ENCODE data around the gene ARHGEF1.

ARHGEF1 gene

GRCh38 chr19:41927497-41928192 lies 44.7 kb downstream of the ARHGEF1 start:
- no peak overlapping the region for H3K4me3 ChIP-seq (ENCODE audit: low read depth, low read length)
- DNase-seq (ENCODE audit: low read depth), result no peak
- TF ChIP-seq MYC (IDR thresholded peaks at IDR 0.05; ENCODE audit: low read depth, low read length) (no peak), POLR2A (IDR thresholded peaks at IDR 0.05; ENCODE audit: extremely low read depth, insufficient read length) (no peak), MAX (IDR thresholded peaks at IDR 0.05; ENCODE audit: low read depth, low read length) (no peak)

- no peak within 1 kb of the TSS for H3K4me3 ChIP-seq (ENCODE audit: low read depth, low read length)
- peak; percentile 28 for DNase-seq (ENCODE audit: low read depth)
- no peak for TF ChIP-seq MAX (IDR thresholded peaks at IDR 0.05; ENCODE audit: low read depth, low read length)
- no peak for TF ChIP-seq MYC (IDR thresholded peaks at IDR 0.05; ENCODE audit: low read depth, low read length)
- TF ChIP-seq CTCF (IDR thresholded peaks at IDR 0.05; ENCODE audit: low read depth, low read length), result no peak
- no peak for TF ChIP-seq POLR2A (IDR thresholded peaks at IDR 0.05; ENCODE audit: extremely low read depth, insufficient read length)
These were observed 45.3 kb downstream of the ARHGEF1 start, which contains the start of gene ERFL for GRCh38 chr19:41928221-41928683. TSS of gene ERFL (minus strand) at chr19:41928449. CDS start at chr19:41912919, 15,530 bp downstream.

GRCh38 chr19:41928754-41929535 lies 46.0 kb downstream of the ARHGEF1 start:
- TF ChIP-seq MAX (IDR thresholded peaks at IDR 0.05; ENCODE audit: low read depth, low read length) (no peak), CTCF (IDR thresholded peaks at IDR 0.05; ENCODE audit: low read depth, low read length) (no peak), MYC (IDR thresholded peaks at IDR 0.05; ENCODE audit: low read depth, low read length) (no peak), POLR2A (IDR thresholded peaks at IDR 0.05; ENCODE audit: extremely low read depth, insufficient read length) (no peak)
- peak; percentile 26 for DNase-seq (ENCODE audit: low read depth)
- H3K4me3 ChIP-seq (ENCODE audit: low read depth, low read length), result no peak overlapping the region

GRCh38 chr19:41929536-41930071 lies 46.6 kb downstream of the ARHGEF1 start:
- DNase-seq (ENCODE audit: low read depth), result no peak
- no peak for TF ChIP-seq MAX (IDR thresholded peaks at IDR 0.05; ENCODE audit: low read depth, low read length)
- H3K4me3 ChIP-seq (ENCODE audit: low read depth, low read length), result no peak overlapping the region

- TF ChIP-seq CTCF (IDR thresholded peaks at IDR 0.05; ENCODE audit: low read depth, low read length) (no peak), MYC (IDR thresholded peaks at IDR 0.05; ENCODE audit: low read depth, low read length) (no peak), POLR2A (IDR thresholded peaks at IDR 0.05; ENCODE audit: extremely low read depth, insufficient read length) (no peak), MAX (IDR thresholded peaks at IDR 0.05; ENCODE audit: low read depth, low read length) (no peak)
- DNase-seq (ENCODE audit: low read depth), result no peak
- no peak overlapping the region for H3K4me3 ChIP-seq (ENCODE audit: low read depth, low read length)
These were observed 47.3 kb downstream of the ARHGEF1 start for GRCh38 chr19:41930322-41930722.

GRCh38 chr19:41930926-41931592 lies 48.1 kb downstream of the ARHGEF1 start:
- H3K4me3 ChIP-seq (ENCODE audit: low read depth, low read length), result no peak overlapping the region
- no peak for TF ChIP-seq CTCF (IDR thresholded peaks at IDR 0.05; ENCODE audit: low read depth, low read length)
- TF ChIP-seq POLR2A (IDR thresholded peaks at IDR 0.05; ENCODE audit: extremely low read depth, insufficient read length), result no peak
- no peak for TF ChIP-seq MAX (IDR thresholded peaks at IDR 0.05; ENCODE audit: low read depth, low read length)
- no peak for TF ChIP-seq MYC (IDR thresholded peaks at IDR 0.05; ENCODE audit: low read depth, low read length)
- peak; percentile 29 for DNase-seq (ENCODE audit: low read depth)
